ENCODE measurements around the gene TAS2R3.
A peak's percentile ranks its signal among the peaks of the same experiment; 100 is the strongest.

TAS2R3 gene

GRCh38 chr7:141763797-141764196 lies at the start of gene TAS2R3:
TAS2R3 (plus strand) TSS chr7:141764097; CDS start chr7:141764159, 62 bp downstream.
- Histone ChIP-seq H3K36me3 (ENCODE audit: insufficient read depth, low read length) (peaks cover 10% of the 10 kb centered on the region; the same call in 1 of the 2 replicates), H3K9me3 (ENCODE audit: control insufficient read depth, insufficient read depth, low read length) (no peaks in the 10 kb centered on the region), H3K9ac (ENCODE audit: low read depth, low read length) (no peak within 1 kb of the TSS)

GRCh38 chr7:141714571-141714970 lies 49.3 kb upstream of the TAS2R3 start:
- no peak overlapping the region for H3K9ac ChIP-seq (ENCODE audit: low read depth, low read length)
- H3K36me3 ChIP-seq (ENCODE audit: insufficient read depth, low read length), result no peaks in the 10 kb centered on the region
- H3K9me3 ChIP-seq (ENCODE audit: control insufficient read depth, insufficient read depth, low read length), result no peaks in the 10 kb centered on the region
- H3K4me1 ChIP-seq (ENCODE audit: insufficient read depth, low read length), result peaks cover 8% of the 10 kb centered on the region; the same call in 1 of the 2 replicates

More at GRCh38 chr7:141763797-141764196, at the start of gene TAS2R3:
- H3K4me1 ChIP-seq (ENCODE audit: insufficient read depth, low read length), result no peaks in the 10 kb centered on the region

GRCh38 chr7:141715018-141715417 lies 48.9 kb upstream of the TAS2R3 start:
- no peak overlapping the region for H3K9ac ChIP-seq (ENCODE audit: low read depth, low read length)
- peaks cover 8% of the 10 kb centered on the region; the same call in 1 of the 2 replicates for H3K4me1 ChIP-seq (ENCODE audit: insufficient read depth, low read length)
- no peaks in the 10 kb centered on the region for H3K9me3 ChIP-seq (ENCODE audit: control insufficient read depth, insufficient read depth, low read length)
- no peaks in the 10 kb centered on the region for H3K36me3 ChIP-seq (ENCODE audit: insufficient read depth, low read length)

GRCh38 chr7:141715794-141716689 lies 47.9 kb upstream of the TAS2R3 start:
- no peaks in the 10 kb centered on the region for H3K9me3 ChIP-seq (ENCODE audit: control insufficient read depth, insufficient read depth, low read length)
- peaks cover 4% of the 10 kb centered on the region; the same call in 1 of the 2 replicates for H3K4me1 ChIP-seq (ENCODE audit: insufficient read depth, low read length)

GRCh38 chr7:141717450-141717849 lies 46.4 kb upstream of the TAS2R3 start:
- H3K9ac ChIP-seq (ENCODE audit: low read depth, low read length), result no peak overlapping the region
- no peaks in the 10 kb centered on the region for H3K4me1 ChIP-seq (ENCODE audit: insufficient read depth, low read length)

More at GRCh38 chr7:141715794-141716689, 47.9 kb upstream of the TAS2R3 start:
- no peaks in the 10 kb centered on the region for H3K36me3 ChIP-seq (ENCODE audit: insufficient read depth, low read length)
- no peak overlapping the region for H3K9ac ChIP-seq (ENCODE audit: low read depth, low read length)

GRCh38 chr7:141722529-141722928 lies 41.4 kb upstream of the TAS2R3 start:
- no peaks in the 10 kb centered on the region for H3K9me3 ChIP-seq (ENCODE audit: control insufficient read depth, insufficient read depth, low read length)
- H3K4me1 ChIP-seq (ENCODE audit: insufficient read depth, low read length), result no peaks in the 10 kb centered on the region
- no peaks in the 10 kb centered on the region for H3K36me3 ChIP-seq (ENCODE audit: insufficient read depth, low read length)
- H3K9ac ChIP-seq (ENCODE audit: low read depth, low read length), result no peak overlapping the region

More at GRCh38 chr7:141717450-141717849, 46.4 kb upstream of the TAS2R3 start:
- Histone ChIP-seq H3K36me3 (ENCODE audit: insufficient read depth, low read length) (no peaks in the 10 kb centered on the region), H3K9me3 (ENCODE audit: control insufficient read depth, insufficient read depth, low read length) (no peaks in the 10 kb centered on the region)

- Histone ChIP-seq H3K9ac (ENCODE audit: low read depth, low read length) (no peak overlapping the region), H3K4me1 (ENCODE audit: insufficient read depth, low read length) (no peaks in the 10 kb centered on the region), H3K9me3 (ENCODE audit: control insufficient read depth, insufficient read depth, low read length) (no peaks in the 10 kb centered on the region)
Measured at GRCh38 chr7:141729020-141729419, 34.9 kb upstream of the TAS2R3 start.

GRCh38 chr7:141731476-141732149 lies 32.3 kb upstream of the TAS2R3 start:
- no peaks in the 10 kb centered on the region for H3K36me3 ChIP-seq (ENCODE audit: insufficient read depth, low read length)
- no peaks in the 10 kb centered on the region for H3K9me3 ChIP-seq (ENCODE audit: control insufficient read depth, insufficient read depth, low read length)
- H3K4me1 ChIP-seq (ENCODE audit: insufficient read depth, low read length), result no peaks in the 10 kb centered on the region
- H3K9ac ChIP-seq (ENCODE audit: low read depth, low read length), result no peak overlapping the region

More at GRCh38 chr7:141729020-141729419, 34.9 kb upstream of the TAS2R3 start:
- H3K36me3 ChIP-seq (ENCODE audit: insufficient read depth, low read length), result no peaks in the 10 kb centered on the region

- Histone ChIP-seq H3K9ac (ENCODE audit: low read depth, low read length) (peak overlapping the region; percentile 70; the same call in 1 of the 2 replicates), H3K36me3 (ENCODE audit: insufficient read depth, low read length) (peaks cover 7% of the 10 kb centered on the region), H3K4me1 (ENCODE audit: insufficient read depth, low read length) (no peaks in the 10 kb centered on the region), H3K9me3 (ENCODE audit: control insufficient read depth, insufficient read depth, low read length) (no peaks in the 10 kb centered on the region)
Measured at GRCh38 chr7:141737118-141737835, 26.6 kb upstream of the TAS2R3 start.

GRCh38 chr7:141737836-141738591 lies 25.9 kb upstream of the TAS2R3 start, which contains the start of gene SSBP1:
SSBP1 (plus strand) TSS chr7:141738358; CDS start chr7:141739167, 809 bp downstream.
- Histone ChIP-seq H3K9me3 (ENCODE audit: control insufficient read depth, insufficient read depth, low read length) (no peaks in the 10 kb centered on the region), H3K36me3 (ENCODE audit: insufficient read depth, low read length) (peaks cover 10% of the 10 kb centered on the region), H3K9ac (ENCODE audit: low read depth, low read length) (peak within 1 kb of the TSS; percentile 83), H3K4me1 (ENCODE audit: insufficient read depth, low read length) (no peaks in the 10 kb centered on the region)

- Histone ChIP-seq H3K9me3 (ENCODE audit: control insufficient read depth, insufficient read depth, low read length) (no peaks in the 10 kb centered on the region), H3K9ac (ENCODE audit: low read depth, low read length) (peak overlapping the region; percentile 83), H3K36me3 (ENCODE audit: insufficient read depth, low read length) (peaks cover 16% of the 10 kb centered on the region), H3K4me1 (ENCODE audit: insufficient read depth, low read length) (no peaks in the 10 kb centered on the region)
Measured at GRCh38 chr7:141738592-141739013, 25.3 kb upstream of the TAS2R3 start.

- peak overlapping the region; percentile 83 for H3K9ac ChIP-seq (ENCODE audit: low read depth, low read length)
- no peaks in the 10 kb centered on the region for H3K4me1 ChIP-seq (ENCODE audit: insufficient read depth, low read length)
- H3K36me3 ChIP-seq (ENCODE audit: insufficient read depth, low read length), result peaks cover 22% of the 10 kb centered on the region
- H3K9me3 ChIP-seq (ENCODE audit: control insufficient read depth, insufficient read depth, low read length), result no peaks in the 10 kb centered on the region
Measured at GRCh38 chr7:141739250-141739649, 24.6 kb upstream of the TAS2R3 start.

GRCh38 chr7:141742229-141742628 lies 21.7 kb upstream of the TAS2R3 start:
- Histone ChIP-seq H3K9ac (ENCODE audit: low read depth, low read length) (no peak overlapping the region), H3K4me1 (ENCODE audit: insufficient read depth, low read length) (no peaks in the 10 kb centered on the region), H3K9me3 (ENCODE audit: control insufficient read depth, insufficient read depth, low read length) (no peaks in the 10 kb centered on the region), H3K36me3 (ENCODE audit: insufficient read depth, low read length) (peaks cover 22% of the 10 kb centered on the region)
